Effector memory CD4-positive, alpha-beta T cell (primary cell): ENCODE data around the gene RPS19BP1.
A peak's percentile ranks its signal among the peaks of the same experiment; 100 is the strongest.

Source experiments
- DNase-seq, 3 donors: peaks; one replicate each; pipeline ENCODE4 v3.0.0-alpha.2; 2020
- H3K27ac ChIP-seq: 2 replicates; pipeline ENCODE4 v1.7.0; 2013; ENCODE audit warnings: mild to moderate bottlenecking, low read length, moderate library complexity; ENCODE audit not compliant: insufficient read depth, poor library complexity, severe bottlenecking
- H3K27me3 ChIP-seq: replicated peaks from 2 replicates; pipeline ENCODE4 v1.7.0; 2013; ENCODE audit warnings: mild to moderate bottlenecking, low read length; ENCODE audit not compliant: insufficient read depth, control insufficient read depth, poor library complexity, severe bottlenecking
- H3K36me3 ChIP-seq: 2 replicates; pipeline ENCODE4 v1.7.0; 2013; ENCODE audit warnings: mild to moderate bottlenecking, low read length, moderate library complexity; ENCODE audit not compliant: control insufficient read depth, insufficient read depth
- H3K4me1 ChIP-seq: 2 replicates; pipeline ENCODE4 v1.7.0; 2013; ENCODE audit warnings: low read length, mild to moderate bottlenecking; ENCODE audit not compliant: control insufficient read depth, insufficient read depth, poor library complexity, severe bottlenecking
- H3K4me3 ChIP-seq: 2 replicates; pipeline ENCODE4 v1.7.0; 2013; ENCODE audit warnings: low read length, low read depth, mild to moderate bottlenecking; ENCODE audit not compliant: insufficient read depth, poor library complexity, severe bottlenecking
- H3K9me3 ChIP-seq: 2 replicates; pipeline ENCODE4 v1.7.0; 2013; ENCODE audit warnings: mild to moderate bottlenecking, low read length, moderate library complexity; ENCODE audit not compliant: control insufficient read depth

The RPS19BP1 gene

DNA sequence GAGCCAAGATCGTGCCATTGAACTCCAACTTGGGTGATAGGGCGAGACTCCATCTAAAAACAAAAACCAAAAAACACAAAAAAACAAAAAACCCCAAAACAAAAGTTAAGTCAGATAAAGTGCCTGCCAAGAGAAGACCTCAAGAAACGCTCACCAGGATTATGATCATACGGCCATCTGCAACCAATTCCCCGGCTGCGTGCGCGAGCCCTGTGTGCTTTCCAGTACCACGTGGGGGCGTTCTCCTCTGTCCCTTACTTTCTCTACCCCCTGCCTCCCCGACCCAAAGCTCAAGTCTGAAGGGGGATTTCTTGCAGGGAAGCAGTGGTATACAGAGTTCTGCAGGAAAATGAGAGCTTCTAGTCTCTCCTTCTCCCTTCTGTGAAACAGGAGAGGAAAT, 10.5 kb upstream of the RPS19BP1 start:
- Histone ChIP-seq H3K4me1 (no peaks in the 10 kb centered on the region), H3K4me3 (no peak overlapping the region), H3K27ac (no peak overlapping the region), H3K27me3 (no peaks in the 10 kb centered on the region), H3K9me3 (no peaks in the 10 kb centered on the region), H3K36me3 (no peaks in the 10 kb centered on the region)
- no peak for DNase-seq

DNA sequence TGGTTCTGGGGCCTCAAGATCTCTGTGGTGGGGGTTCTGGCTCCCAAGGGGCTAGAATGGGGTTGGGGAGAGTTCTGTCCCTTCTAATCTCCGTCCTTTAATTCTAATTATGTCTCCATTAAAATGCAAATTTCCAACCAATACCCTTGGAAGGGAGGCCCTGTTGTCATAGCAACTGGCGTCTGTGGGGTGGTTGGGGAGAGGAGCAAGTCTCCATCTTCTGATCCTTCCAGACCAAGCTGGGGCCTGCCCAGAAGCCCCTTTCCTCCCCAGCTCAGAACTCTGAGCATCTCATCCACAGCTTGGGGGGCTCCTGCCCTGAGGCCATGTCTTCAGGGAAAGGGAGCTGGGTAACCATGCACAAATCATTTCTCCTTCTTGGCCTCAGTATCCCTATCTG, 5.4 kb upstream of the RPS19BP1 start:
- H3K27ac ChIP-seq, result no peak overlapping the region
- H3K4me1 ChIP-seq, result peaks cover 3% of the 10 kb centered on the region
- H3K4me3 ChIP-seq, result no peak overlapping the region
- no peaks in the 10 kb centered on the region for H3K36me3 ChIP-seq
- H3K27me3 ChIP-seq, result no peaks in the 10 kb centered on the region
- no peaks in the 10 kb centered on the region for H3K9me3 ChIP-seq
- no peak for DNase-seq

DNA sequence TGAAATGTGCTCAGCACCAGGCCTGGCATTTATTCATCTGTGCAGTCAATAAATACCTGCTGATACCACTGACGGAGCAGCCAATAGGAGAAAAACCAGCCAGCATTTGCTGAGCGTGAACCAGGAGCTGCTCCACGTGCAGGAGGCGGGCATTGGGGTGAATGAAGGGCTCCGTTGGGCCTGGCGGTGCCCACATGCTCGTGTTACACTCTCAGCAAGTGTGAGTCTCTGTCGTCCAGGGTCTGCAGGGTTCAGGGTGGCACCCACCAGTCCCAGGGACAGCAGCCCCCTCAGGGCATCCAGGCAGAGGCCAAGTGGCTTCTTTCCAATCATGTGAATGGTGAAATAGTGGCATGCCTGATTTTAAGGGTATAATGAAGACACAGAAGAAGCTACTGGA, 4.2 kb upstream of the RPS19BP1 start:
- Histone ChIP-seq H3K4me1 (peaks cover 8% of the 10 kb centered on the region), H3K4me3 (no peak overlapping the region), H3K27ac (no peak overlapping the region), H3K9me3 (no peaks in the 10 kb centered on the region), H3K36me3 (no peaks in the 10 kb centered on the region), H3K27me3 (no peaks in the 10 kb centered on the region)
- no peak for DNase-seq

DNA sequence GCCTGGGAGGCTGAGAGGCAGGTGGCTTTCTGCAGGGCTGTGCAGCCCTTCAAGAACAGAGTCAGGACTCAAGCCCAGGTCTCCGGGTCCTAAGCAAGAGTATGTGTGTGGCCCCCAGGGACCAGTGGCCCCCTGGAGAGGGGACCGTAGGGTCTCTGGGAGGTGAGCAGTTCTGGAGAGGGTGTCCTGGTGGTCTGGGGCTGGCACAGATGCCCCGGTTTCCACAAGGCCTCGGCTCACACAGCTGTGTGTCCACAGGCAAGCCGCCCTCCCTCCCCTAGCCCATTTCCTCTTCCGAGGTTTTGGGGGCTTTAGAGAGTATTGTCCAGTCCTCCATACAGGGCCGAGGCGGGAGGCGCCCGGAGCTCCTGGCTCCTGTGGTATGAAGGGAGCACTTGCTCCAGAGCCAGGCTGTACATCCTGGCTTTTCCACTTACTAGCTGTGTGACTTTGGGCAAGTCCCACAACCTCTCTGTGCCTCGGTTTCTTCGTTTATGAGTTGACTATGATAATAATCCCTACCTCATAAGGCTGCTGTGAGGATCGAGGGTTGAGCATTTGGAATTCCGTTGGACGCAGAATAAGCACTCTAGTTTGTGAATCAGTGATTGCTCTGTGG, 3.4 kb upstream of the RPS19BP1 start:
- peaks cover 15% of the 10 kb centered on the region for H3K4me1 ChIP-seq
- no peak for DNase-seq

DNA sequence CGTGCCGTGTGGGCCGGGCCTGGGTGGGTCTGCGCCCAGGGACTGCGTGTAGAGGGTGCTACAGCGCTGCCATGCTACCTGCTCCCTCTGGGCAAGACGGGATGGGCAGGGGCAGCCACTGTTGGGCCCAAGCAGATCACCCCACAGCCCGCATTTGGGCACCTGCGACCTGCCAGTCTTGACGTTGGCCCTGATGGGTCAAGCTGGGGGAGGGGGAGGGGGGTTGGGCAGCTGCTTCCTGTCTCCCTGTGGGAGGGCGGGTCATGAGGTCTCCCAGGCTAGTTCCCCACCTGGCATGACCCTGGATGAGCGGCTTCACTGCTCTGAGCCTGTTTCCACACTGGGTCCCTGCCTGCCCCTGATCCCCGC, 2.8 kb upstream of the RPS19BP1 start:
- H3K27ac ChIP-seq, result no peak overlapping the region
- no peaks in the 10 kb centered on the region for H3K9me3 ChIP-seq
- DNase-seq, result no peak
- H3K4me1 ChIP-seq, result peaks cover 21% of the 10 kb centered on the region
- no peak overlapping the region for H3K4me3 ChIP-seq
- no peaks in the 10 kb centered on the region for H3K27me3 ChIP-seq
- H3K36me3 ChIP-seq, result no peaks in the 10 kb centered on the region

More for the DNA sequence above, 3.4 kb upstream of the RPS19BP1 start:
- Histone ChIP-seq H3K9me3 (no peaks in the 10 kb centered on the region), H3K36me3 (no peaks in the 10 kb centered on the region), H3K27me3 (no peaks in the 10 kb centered on the region), H3K4me3 (no peak overlapping the region), H3K27ac (no peak overlapping the region)

DNA sequence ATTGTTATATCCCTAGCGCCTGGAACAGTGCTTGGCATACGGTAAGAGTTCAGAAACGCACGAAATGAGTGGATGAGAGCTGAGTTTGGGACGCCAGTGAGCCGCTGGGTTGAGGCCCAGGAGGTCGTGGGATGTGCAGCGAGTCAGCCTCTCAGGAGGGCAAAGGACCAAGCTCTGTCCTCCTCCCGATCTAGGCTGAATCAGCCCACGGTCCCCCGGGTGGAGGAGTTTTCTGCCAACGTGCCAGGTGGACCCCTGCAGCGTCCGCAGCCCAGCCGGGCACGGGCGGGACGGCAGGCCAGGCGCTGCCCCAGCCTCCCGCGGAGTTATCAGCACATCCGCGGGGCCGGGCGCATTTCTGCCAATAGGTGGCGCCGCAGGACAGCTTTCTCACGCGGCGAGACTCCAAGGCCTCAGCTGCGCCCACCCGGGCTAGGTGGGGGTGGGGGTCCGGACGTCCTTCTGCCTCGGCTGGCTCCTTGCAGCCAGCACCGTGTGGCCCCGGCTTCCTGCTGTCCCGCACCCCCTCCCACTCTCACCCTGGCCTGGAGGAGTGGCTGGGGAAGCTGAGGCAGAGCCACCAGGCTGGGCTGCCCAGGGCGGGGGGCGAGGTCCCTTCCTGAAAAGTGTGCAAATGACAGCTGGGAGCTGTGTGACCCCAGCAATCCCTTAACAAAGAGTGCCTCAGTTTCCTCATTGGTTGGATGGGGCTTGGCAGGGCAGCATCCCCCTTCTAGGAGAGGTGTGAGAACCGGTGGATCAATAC, 2.2 kb upstream of the RPS19BP1 start:
- Histone ChIP-seq H3K9me3 (no peaks in the 10 kb centered on the region), H3K4me3 (no peak overlapping the region), H3K27ac (no peak overlapping the region), H3K4me1 (peaks cover 27% of the 10 kb centered on the region), H3K27me3 (no peaks in the 10 kb centered on the region), H3K36me3 (peaks cover 3% of the 10 kb centered on the region)
- DNase-seq, result peak; percentile 53 to 70 (median 57)

DNA sequence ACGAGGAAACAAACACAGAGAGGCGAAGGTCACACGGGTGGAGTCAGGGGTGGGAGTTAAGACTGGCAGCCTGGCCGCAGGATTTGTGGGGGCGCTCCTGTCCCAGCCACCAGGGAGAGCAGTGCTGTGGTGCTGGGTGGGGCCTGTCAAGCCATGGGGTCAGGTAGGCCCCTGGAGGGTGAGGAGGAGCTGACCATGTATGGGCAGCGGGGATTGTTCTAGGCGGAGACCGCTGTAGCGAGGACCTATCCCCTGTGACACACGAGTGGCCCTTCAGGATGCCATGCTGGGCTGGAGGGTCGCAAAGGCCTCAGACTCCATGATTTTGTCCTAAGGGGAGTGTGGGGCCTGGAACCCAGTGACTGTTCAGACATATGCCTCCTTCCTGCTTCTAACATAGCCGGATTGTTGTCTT, 1.6 kb upstream of the RPS19BP1 start:
- Histone ChIP-seq H3K27ac (no peak overlapping the region), H3K4me1 (peaks cover 34% of the 10 kb centered on the region), H3K36me3 (peaks cover 9% of the 10 kb centered on the region), H3K4me3 (no peak overlapping the region), H3K9me3 (no peaks in the 10 kb centered on the region), H3K27me3 (no peaks in the 10 kb centered on the region)
- DNase-seq, result no peak

DNA sequence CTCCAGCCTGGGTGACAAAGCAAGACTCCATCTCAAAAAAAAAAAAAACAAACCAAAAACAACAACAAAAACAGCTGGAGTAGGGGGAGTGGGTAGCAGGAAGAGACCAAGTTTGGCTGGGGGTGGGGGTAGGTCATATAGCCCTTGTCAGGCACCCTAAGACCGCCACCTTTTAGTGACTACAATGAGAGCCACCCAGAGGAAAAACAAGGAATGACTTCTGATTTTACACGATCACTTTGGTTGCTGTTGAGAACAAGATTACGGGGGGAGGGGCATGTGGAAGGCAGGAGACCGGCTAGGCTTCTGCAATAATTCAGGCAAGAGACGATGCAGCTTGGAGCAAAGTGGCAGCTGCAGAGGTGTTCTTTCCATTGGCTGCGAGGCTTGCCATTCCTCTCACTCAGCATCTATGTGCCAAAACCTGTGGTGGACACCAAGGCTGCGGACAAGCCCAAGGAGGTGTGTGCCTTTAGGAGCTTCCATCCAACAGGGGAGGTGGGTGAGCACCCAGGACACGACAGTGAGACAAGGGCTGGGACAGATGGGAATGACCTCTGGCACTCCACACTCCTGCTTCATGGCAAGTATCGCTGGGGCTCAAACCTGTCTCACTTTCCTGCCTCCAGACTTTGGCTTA, 1.7 kb downstream of the RPS19BP1 start:
- no peaks in the 10 kb centered on the region for H3K9me3 ChIP-seq
- no peak for DNase-seq
- no peak overlapping the region for H3K27ac ChIP-seq
- no peaks in the 10 kb centered on the region for H3K27me3 ChIP-seq
- no peak overlapping the region for H3K4me3 ChIP-seq
- peaks cover 59% of the 10 kb centered on the region for H3K4me1 ChIP-seq
- peaks cover 19% of the 10 kb centered on the region for H3K36me3 ChIP-seq

DNA sequence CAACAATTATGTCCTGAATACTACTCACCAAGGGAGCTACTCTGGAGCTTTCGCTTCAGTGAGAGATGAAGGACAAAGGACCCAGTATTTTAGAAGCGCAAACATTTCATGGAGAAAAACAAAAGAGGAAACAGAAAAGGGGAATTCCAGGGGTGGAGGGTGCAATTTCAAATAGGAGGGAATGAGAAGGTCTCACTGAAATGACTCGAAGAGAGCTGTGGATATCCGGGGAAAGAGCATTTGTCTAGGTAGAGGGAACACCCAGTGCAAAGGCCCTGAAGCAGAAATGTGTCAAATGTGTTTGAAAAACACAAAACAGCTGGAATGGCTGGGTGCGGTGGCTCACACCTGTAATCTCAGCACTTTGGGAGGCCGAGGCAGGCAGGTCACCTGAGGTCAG, 2.4 kb downstream of the RPS19BP1 start:
- H3K4me3 ChIP-seq, result no peak overlapping the region

DNA sequence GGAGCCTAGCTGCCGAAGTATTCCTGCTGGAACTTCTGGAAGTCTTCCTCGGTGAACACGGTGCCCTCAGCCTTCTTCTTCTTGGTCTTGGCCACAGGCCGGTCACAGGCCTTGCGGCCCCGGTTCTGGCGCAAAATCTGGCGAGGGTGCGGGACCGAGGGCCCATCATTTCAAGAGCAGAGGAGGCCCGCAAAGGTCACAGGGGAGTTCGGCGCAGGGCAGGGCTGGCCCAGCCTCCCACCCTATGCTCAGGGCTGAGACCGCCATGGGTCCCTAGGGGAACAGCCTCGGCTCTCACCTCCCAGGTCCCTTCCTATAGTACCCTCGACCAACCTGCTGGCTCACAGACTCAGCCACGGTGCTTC, 3.1 kb downstream of the RPS19BP1 start:
- Histone ChIP-seq H3K4me1 (peaks cover 62% of the 10 kb centered on the region), H3K27ac (peak overlapping the region; percentile 47), H3K36me3 (peaks cover 30% of the 10 kb centered on the region), H3K27me3 (no peaks in the 10 kb centered on the region), H3K4me3 (no peak overlapping the region), H3K9me3 (no peaks in the 10 kb centered on the region)
- no peak for DNase-seq

More for the DNA sequence above, 2.4 kb downstream of the RPS19BP1 start:
- Histone ChIP-seq H3K27me3 (no peaks in the 10 kb centered on the region), H3K27ac (no peak overlapping the region), H3K9me3 (no peaks in the 10 kb centered on the region), H3K36me3 (peaks cover 23% of the 10 kb centered on the region), H3K4me1 (peaks cover 59% of the 10 kb centered on the region)
- no peak for DNase-seq
